Fibroblast of lung (primary cell): ENCODE data around the gene NEK10.

Experiments used
- CTCF ChIP-seq, 2 donors: IDR thresholded peaks in 1 of 2; conservative IDR thresholded peaks in 1 of 2; 1 replicate in 1 of 2; 2 replicates in 1 of 2; pipeline ENCODE4 v1.5.1; 2011 to 2012; ENCODE audit warnings: low read length in 2 of 2, control low read depth in 1 of 2, inconsistent platforms in 1 of 2, low read depth in 1 of 2, mild to moderate bottlenecking in 1 of 2
- EZH2 ChIP-seq: IDR thresholded peaks from 2 replicates; pipeline ENCODE4 v1.5.1; 2012; ENCODE audit warnings: low read length, control low read depth, mild to moderate bottlenecking; ENCODE audit errors: missing control alignments

- TF ChIP-seq EZH2 (no peak), CTCF (conservative IDR thresholded peaks at IDR 0.05 in 1 of 2, IDR thresholded peaks at IDR 0.05 in 1 of 2; ENCODE audit: low read depth in 1 of 2, low read length in 2 of 2) (no peak)
Observed at GRCh38 chr3:27322634-27323033, 46.5 kb downstream of the NEK10 start.
